Astrocyte of the hippocampus (primary cell): ENCODE measurements around the gene HNF1B.
A peak's percentile ranks its signal among the peaks of the same experiment; 100 is the strongest.
"Not testable (repeated sequence)": the region's sequence is repeated elsewhere in the genome, so short reads cannot be mapped to it uniquely, and the experiment has no call there.

Experiments used
- DNase-seq: peaks from one replicate; pipeline ENCODE4 v3.0.0; 2011; ENCODE audit warnings: low read depth, low spot score

HNF1B gene

GRCh38 chr17:37702598-37702997 lies 42.3 kb downstream of the HNF1B start:
- DNase-seq, result peak; percentile 70

- no peak for DNase-seq
These were observed 43.4 kb downstream of the HNF1B start for GRCh38 chr17:37701496-37701898.

GRCh38 chr17:37700881-37701280 lies 44.0 kb downstream of the HNF1B start:
- DNase-seq, result no peak

GRCh38 chr17:37699285-37699973 lies 45.4 kb downstream of the HNF1B start:
- peak; percentile 47 for DNase-seq

GRCh38 chr17:37698911-37699255 lies 46.0 kb downstream of the HNF1B start:
- no peak for DNase-seq

GRCh38 chr17:37698132-37698910 lies 46.5 kb downstream of the HNF1B start:
- DNase-seq, result peak; percentile 43

- DNase-seq, result no peak
These were observed 47.5 kb downstream of the HNF1B start for GRCh38 chr17:37697381-37697780.

GRCh38 chr17:37696366-37696765 lies 48.5 kb downstream of the HNF1B start:
- DNase-seq, result no peak

- DNase-seq, result no peak
These were observed 49.1 kb downstream of the HNF1B start for GRCh38 chr17:37695726-37696125.

GRCh38 chr17:37694734-37695133 lies 50.1 kb downstream of the HNF1B start:
- DNase-seq, result peak; percentile 27

GRCh38 chr17:37693328-37693727 lies 51.5 kb downstream of the HNF1B start:
- DNase-seq, result no peak

GRCh38 chr17:37691807-37692206 lies 53.1 kb downstream of the HNF1B start:
- DNase-seq, result no peak

GRCh38 chr17:37689317-37689716 lies 55.5 kb downstream of the HNF1B start:
- no peak for DNase-seq

GRCh38 chr17:37683454-37683984 lies 61.3 kb downstream of the HNF1B start:
- no peak for DNase-seq

GRCh38 chr17:37682007-37682406 lies 62.9 kb downstream of the HNF1B start:
- DNase-seq, result no peak

GRCh38 chr17:37679995-37680394 lies 64.9 kb downstream of the HNF1B start:
- not testable (repeated sequence) for DNase-seq

- no peak for DNase-seq
These were observed 66.8 kb downstream of the HNF1B start for GRCh38 chr17:37678036-37678435.

GRCh38 chr17:37677021-37677420 lies 67.8 kb downstream of the HNF1B start:
- no peak for DNase-seq

GRCh38 chr17:37676115-37676925 lies 68.5 kb downstream of the HNF1B start:
- peak; percentile 8 for DNase-seq

GRCh38 chr17:37674511-37674910 lies 70.3 kb downstream of the HNF1B start:
- DNase-seq, result no peak

- DNase-seq, result no peak
These were observed 71.5 kb downstream of the HNF1B start for GRCh38 chr17:37673386-37673785.

GRCh38 chr17:37672548-37673078 lies 72.2 kb downstream of the HNF1B start:
- DNase-seq, result no peak
